Retinal pigment epithelial cell (primary cell): ENCODE data around the gene PRAMEF11.
"Not testable (repeated sequence)": the region's sequence is repeated elsewhere in the genome, so short reads cannot be mapped to it uniquely, and the experiment has no call there.

Experiments used
- DNase-seq: peaks from one replicate; pipeline ENCODE4 v3.0.0-alpha.2; 2010; ENCODE audit warnings: low read depth
- H3K4me3 ChIP-seq: 2 replicates; pipeline ENCODE4 v1.5.1; 2011; ENCODE audit warnings: mild to moderate bottlenecking, low read length, control low read depth, moderate library complexity
- CTCF ChIP-seq: conservative IDR thresholded peaks from 2 replicates; pipeline ENCODE4 v1.5.1; 2011; ENCODE audit warnings: low read depth, low read length, control low read depth, inconsistent platforms

The PRAMEF11 gene

DNA sequence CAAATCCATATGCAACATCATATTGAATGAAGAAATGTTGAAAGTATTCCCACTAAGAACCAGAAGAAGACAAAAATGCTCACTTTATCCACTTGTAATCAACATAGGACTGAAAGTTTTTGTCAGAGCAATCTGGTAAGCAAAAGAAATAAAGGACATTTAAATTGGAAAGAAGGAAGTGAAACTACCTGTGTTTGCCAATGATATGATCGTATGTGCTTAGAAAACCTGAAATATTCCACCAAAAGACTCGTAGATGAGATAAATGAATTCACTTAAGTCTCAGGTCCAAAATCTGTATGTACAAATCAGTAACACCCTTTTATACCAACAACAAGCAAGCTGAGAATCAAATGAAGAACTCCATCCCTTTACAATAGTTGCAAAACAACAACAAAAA, 31.5 kb downstream of the PRAMEF11 start:
- no peak for DNase-seq
- no peak for TF ChIP-seq CTCF
- no peak overlapping the region for H3K4me3 ChIP-seq

GRCh38 chr1:12798911-12799310, 32.3 kb downstream of the PRAMEF11 start:
- TF ChIP-seq CTCF, result no peak

DNA sequence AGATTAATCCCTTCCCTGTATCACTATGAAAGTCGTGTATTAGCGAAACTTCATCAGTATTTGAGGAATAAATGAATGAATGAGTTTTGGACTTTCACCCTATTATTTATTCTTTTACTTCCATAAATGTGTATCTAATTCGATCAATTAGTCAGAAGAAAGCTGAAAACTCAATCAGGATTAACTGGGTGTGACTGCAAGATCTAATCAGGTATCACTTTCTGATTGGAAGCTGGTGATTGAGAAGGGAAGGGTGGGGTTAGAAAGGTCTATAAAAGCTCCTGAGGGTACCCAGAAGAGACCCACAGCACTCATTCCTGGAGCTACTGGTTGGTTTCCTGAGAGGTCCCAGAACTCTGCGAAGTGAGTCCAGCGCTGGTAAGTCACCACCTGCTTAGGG, 40.1 kb downstream of the PRAMEF11 start, which contains the start of gene PRAMEF1:
Gene PRAMEF1 (plus strand): TSS at position 301 of the 400 bp plus-strand sequence. CDS start 1,831 bp downstream, outside the sequence.
- not testable (repeated sequence) for DNase-seq

More at GRCh38 chr1:12798911-12799310, 32.3 kb downstream of the PRAMEF11 start:
- DNase-seq, result no peak
- no peak overlapping the region for H3K4me3 ChIP-seq

GRCh38 chr1:12784729-12785128, 46.5 kb downstream of the PRAMEF11 start:
- H3K4me3 ChIP-seq, DNase-seq: not testable (repeated sequence)

More for the DNA sequence above, 40.1 kb downstream of the PRAMEF11 start, which contains the start of gene PRAMEF1:
- H3K4me3 ChIP-seq, result not testable (repeated sequence)

DNA sequence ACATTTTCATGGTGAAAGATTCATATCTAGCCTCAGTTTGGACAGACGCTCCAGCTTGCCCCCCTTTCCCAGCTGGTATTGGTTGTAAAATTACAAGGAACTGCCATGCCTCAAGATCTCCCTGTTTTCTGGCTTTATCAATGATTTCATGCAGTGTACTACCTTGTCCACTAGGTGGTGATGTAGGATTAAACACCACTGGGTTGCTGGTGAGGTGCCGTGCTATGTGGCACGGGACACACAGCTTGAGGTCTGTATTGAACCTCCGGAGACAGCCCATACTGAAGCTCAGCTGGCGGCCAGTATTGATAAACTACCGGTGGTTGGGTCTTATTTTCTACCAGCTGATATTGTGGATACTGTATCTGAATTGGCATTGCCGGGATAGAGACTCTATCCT, 47.4 kb downstream of the PRAMEF11 start:
- H3K4me3 ChIP-seq, DNase-seq: not testable (repeated sequence)

DNA sequence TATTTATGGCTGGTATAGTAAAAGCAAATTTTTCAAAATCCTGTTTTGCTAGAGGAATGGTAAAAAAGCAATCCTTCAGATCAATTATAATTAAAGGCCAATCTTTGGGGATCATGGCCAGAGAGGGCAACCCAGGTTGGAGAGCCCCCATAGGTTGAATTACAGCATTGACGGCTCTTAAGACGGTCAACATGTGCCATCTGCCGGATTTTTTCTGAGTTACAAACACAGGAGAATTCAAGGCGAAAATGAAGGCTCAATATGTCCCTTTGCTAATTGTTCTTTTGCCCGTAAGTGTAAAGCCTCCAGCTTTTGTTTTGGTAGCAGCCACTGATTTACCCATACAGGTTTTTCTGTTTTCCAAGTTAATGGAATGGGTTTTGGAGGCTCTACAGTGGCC, 49.7 kb downstream of the PRAMEF11 start:
- H3K4me3 ChIP-seq, DNase-seq: not testable (repeated sequence)

- H3K4me3 ChIP-seq, result no peak overlapping the region
- no peak for TF ChIP-seq CTCF
- no peak for DNase-seq
Measured at GRCh38 chr1:12778907-12779306, 52.3 kb downstream of the PRAMEF11 start.

- no peak for DNase-seq
- no peak overlapping the region for H3K4me3 ChIP-seq
- TF ChIP-seq CTCF, result no peak
Measured at GRCh38 chr1:12778061-12778460, 53.1 kb downstream of the PRAMEF11 start.

- TF ChIP-seq CTCF, result no peak
- H3K4me3 ChIP-seq, result no peak overlapping the region
- DNase-seq, result no peak
Measured at GRCh38 chr1:12776801-12777557, 54.2 kb downstream of the PRAMEF11 start.
